ENCODE data around the gene FBXL7.

GRCh38 chr5:15539951-15540350 lies 40.0 kb downstream of the FBXL7 start:
- TF ChIP-seq CTCF (conservative IDR thresholded peaks at IDR 0.05; ENCODE audit: low read length) (no peak), EZH2phosphoT487 (IDR thresholded peaks at IDR 0.05; ENCODE audit: borderline replicate concordance) (no peak)
